B cell (primary cell): ENCODE data around the gene SPATA3. TPM values are rescaled to one million over a fixed set of nuclear protein-coding genes. Genes with fewer than 3 reads are reported as not detected.

ENCODE experiments used
- ATAC-seq: fragments of 200-7000 bp; cut with Tn5 transposase; one replicate; pipeline ENCODE4 v1.10.0; 2021; ENCODE audit warnings: low read depth, mild to moderate bottlenecking, moderate number of reproducible peaks, moderate library complexity
- CTCF ChIA-PET: fragments of 350-600 bp; sonication (Branson Sonifier 250); formaldehyde crosslinking; loops from one replicate; lab custom pipeline; 2021; ENCODE audit warnings: antibody characterized with exemption, inconsistent platforms; lab: Charles Lee
- POLR2A ChIA-PET: fragments of 350-600 bp; sonication (Branson Sonifier 250); formaldehyde crosslinking; loops from one replicate; lab custom pipeline; 2021; ENCODE audit warnings: antibody characterized with exemption; lab: Charles Lee
- DNase-seq: peaks from one replicate; pipeline ENCODE4 v3.0.0; 2013
- H2AFZ ChIP-seq: 2 replicates; pipeline ENCODE4 v1.6.1; 2012; ENCODE audit warnings: mild to moderate bottlenecking, low read depth, low read length; ENCODE audit not compliant: insufficient read depth, poor library complexity, severe bottlenecking
- H3K27ac ChIP-seq, 2 donors: 1 replicate in 1 of 2; 2 replicates in 1 of 2; pipeline ENCODE4 v1.5.1; 2012 to 2013; ENCODE audit warnings: low read length in 2 of 2, mild to moderate bottlenecking in 2 of 2, moderate library complexity in 1 of 2
- H3K27me3 ChIP-seq, 4 experiments: fragments of 200-600 bp in 1 of 4; sonication (generic) in 1 of 4; replicated peaks in 1 of 4; 1 replicate in 2 of 4; 2 replicates in 2 of 4; pipeline versions ENCODE4 v1.6.1 to v1.7.0; 2013 to 2016; ENCODE audit warnings: low read length in 3 of 4, mild to moderate bottlenecking in 2 of 4, mixed read lengths in 1 of 4, moderate library complexity in 1 of 4; ENCODE audit not compliant: insufficient read depth in 4 of 4, control insufficient read depth in 3 of 4; ENCODE audit errors: control extremely low read depth in 1 of 4
- H3K36me3 ChIP-seq, 2 experiments: replicated peaks in 1 of 2; 1 replicate in 1 of 2; 2 replicates in 1 of 2; pipeline versions ENCODE4 v1.6.1 to v1.7.1; 2013; ENCODE audit warnings: low read length in 1 of 2; ENCODE audit not compliant: insufficient read depth in 2 of 2, control insufficient read depth in 1 of 2; ENCODE audit errors: control extremely low read depth in 1 of 2, extremely low read depth in 1 of 2
- H3K4me1 ChIP-seq, 2 donors: fragments of 200-600 bp in 1 of 2; sonication (generic) in 1 of 2; 1 replicate in 1 of 2; 2 replicates in 1 of 2; pipeline versions ENCODE4 v1.5.1 to v1.6.1; 2013 to 2017; ENCODE audit warnings: low read length in 2 of 2; ENCODE audit not compliant: control insufficient read depth in 2 of 2, insufficient read depth in 2 of 2
- H3K4me2 ChIP-seq: replicated peaks from 2 replicates; pipeline ENCODE3; 2012; ENCODE audit warnings: mild to moderate bottlenecking, low read depth, low read length; ENCODE audit not compliant: poor library complexity, severe bottlenecking
- H3K4me3 ChIP-seq, 5 experiments: fragments of 200-600 bp in 1 of 5; sonication (generic) in 1 of 5; 1 replicate in 3 of 5; 2 replicates in 2 of 5; pipeline versions ENCODE4 v1.5.1 to v1.7.0; 2011 to 2016; ENCODE audit warnings: low read length in 4 of 5, mild to moderate bottlenecking in 4 of 5, low read depth in 2 of 5, control low read depth in 1 of 5, moderate library complexity in 1 of 5; ENCODE audit not compliant: insufficient read depth in 1 of 5; ENCODE audit errors: control extremely low read depth in 1 of 5, extremely low read depth in 1 of 5
- H3K79me2 ChIP-seq: fragments of 200-600 bp; sonication (generic); one replicate; pipeline ENCODE4 v1.6.0; 2016; ENCODE audit warnings: low read length; ENCODE audit not compliant: control insufficient read depth, insufficient read depth
- H3K9ac ChIP-seq: fragments of 200-600 bp; sonication (generic); 2 replicates; pipeline ENCODE4 v1.6.1; 2017; ENCODE audit warnings: mild to moderate bottlenecking, low read length, moderate library complexity
- H3K9me3 ChIP-seq, 3 donors: one replicate each; pipeline versions ENCODE4 v1.6.1 to v1.7.1; 2013; ENCODE audit warnings: low read length in 2 of 3; ENCODE audit not compliant: control insufficient read depth in 2 of 3, insufficient read depth in 1 of 3; ENCODE audit errors: control extremely low read depth in 1 of 3
- H4K20me1 ChIP-seq: 2 replicates; pipeline ENCODE4 v1.6.0; 2012; ENCODE audit warnings: mild to moderate bottlenecking, low read length; ENCODE audit not compliant: insufficient read depth, control insufficient read depth, poor library complexity, severe bottlenecking
- H3K27ac Mint-ChIP-seq: one replicate; pipeline ENCODE4 v1.8.0; 2021; ENCODE audit warnings: mixed read lengths
- H3K27me3 Mint-ChIP-seq: one replicate; pipeline ENCODE4 v1.8.0; 2021; ENCODE audit warnings: mixed read lengths
- H3K4me1 Mint-ChIP-seq: one replicate; pipeline ENCODE4 v1.8.0; 2021; ENCODE audit warnings: mixed read lengths
- H3K4me3 Mint-ChIP-seq: one replicate; pipeline ENCODE4 v1.8.0; 2021; ENCODE audit warnings: mixed read lengths
- H3K9me3 Mint-ChIP-seq: one replicate; pipeline ENCODE4 v1.8.0; 2022; ENCODE audit warnings: mixed read lengths; ENCODE audit not compliant: insufficient read depth
- EZH2 ChIP-seq: IDR thresholded peaks from 2 replicates; pipeline ENCODE4 v1.6.1; 2012; ENCODE audit warnings: borderline replicate concordance, low read depth, mild to moderate bottlenecking, moderate library complexity, low read length; ENCODE audit not compliant: insufficient read depth, poor library complexity, severe bottlenecking
- WGBS: methylation state at CpG from one replicate; pipeline ENCODE4 v1.1.5; 2013; ENCODE audit warnings: missing lambda C conversion rate; ENCODE audit not compliant: insufficient coverage; 5-methylcytosine and 5-hydroxymethylcytosine counted together
- intact Hi-C: fragments of 100-400 bp; cut with micrococcal nuclease; formaldehyde crosslinking; loops from one replicate; pipeline ENCODE4 v1.10.0; 2022
- polyA plus RNA-seq: library from polyadenylated mRNA; depleted of rRNA; stranded (reverse); fragments of >200 nt; gene quantifications from 2 replicates; pipeline ENCODE4 v1.2.3, GENCODE V29; 2012
- total RNA-seq, 2 donors: library from RNA; stranded (reverse); fragments of 120-200 nt in 1 of 2; gene quantifications; 1 replicate in 1 of 2; 2 replicates in 1 of 2; pipeline versions ENCODE4 v1.2.3 to v1.2.4, GENCODE V29; 2013 to 2022
- TF ChIP-seq, protein P1 (sequence below): fragments of 200-600 bp; IDR thresholded peaks from one replicate; pipeline ENCODE4 v1.8.0; 2022; ENCODE audit warnings: antibody characterized with exemption, mild to moderate bottlenecking

Gene SPATA3
- total and polyA plus RNA-seq, 2 donors (not counting 1 experiment from before 2014, with no cell fraction given) = not detected

DNA sequence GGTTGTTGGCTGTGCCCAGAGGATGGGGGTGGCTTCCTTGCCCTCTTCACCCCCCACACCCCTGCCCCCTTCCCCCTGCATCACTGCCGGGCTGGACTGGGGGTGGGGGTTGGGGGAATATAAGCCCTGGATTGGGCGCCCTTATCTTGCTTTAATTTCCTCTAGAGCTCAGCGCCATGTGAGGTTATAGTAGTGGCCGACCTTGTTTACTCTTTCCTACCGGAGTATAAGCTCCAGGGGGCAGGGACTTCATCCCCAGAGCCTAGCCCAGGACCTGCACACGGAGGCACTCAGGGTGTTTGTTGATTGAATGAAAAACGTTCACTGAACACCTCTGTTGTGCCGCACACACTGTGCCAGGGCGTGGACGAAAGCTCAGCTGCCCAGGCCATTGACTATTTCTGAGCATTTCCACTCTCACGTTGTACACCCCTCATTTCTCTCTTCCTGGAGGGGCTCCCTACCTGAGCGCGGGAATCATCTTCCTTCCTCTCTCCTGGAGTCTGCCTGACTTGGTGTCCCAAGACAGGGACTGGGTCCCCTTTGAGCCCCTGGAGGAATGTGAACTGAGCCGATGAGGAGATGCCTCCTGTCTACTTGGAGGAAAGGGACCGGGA is 9.3 kb upstream of the SPATA3 start:
- Mint-ChIP-seq H3K27ac (no peak overlapping the region), H3K27me3 (peaks cover 7% of the 10 kb centered on the region), H3K9me3 (no peaks in the 10 kb centered on the region), H3K4me1 (peaks cover 6% of the 10 kb centered on the region), H3K4me3 (peak overlapping the region; percentile 78)
- no peaks in the 10 kb centered on the region for H3K9me3 ChIP-seq
- no peak for DNase-seq
- WGBS = 43% methylated on average over 7 of the region's 15 CpGs
- H3K27ac ChIP-seq = no peak overlapping the region
- peaks cover 0 to 14% (median under 1%) of the 10 kb centered on the region in 4 experiments for H3K27me3 ChIP-seq
- POLR2A ChIA-PET = interaction anchor here (1.0 kb wide), 1 partner anchor 85 kb away, joined by 3 read pairs; no protein-coding TSS in a partner anchor
- H3K4me1 ChIP-seq = peaks cover 6 to 8% of the 10 kb centered on the region in 2 donors
- TF ChIP-seq, protein P1, sequence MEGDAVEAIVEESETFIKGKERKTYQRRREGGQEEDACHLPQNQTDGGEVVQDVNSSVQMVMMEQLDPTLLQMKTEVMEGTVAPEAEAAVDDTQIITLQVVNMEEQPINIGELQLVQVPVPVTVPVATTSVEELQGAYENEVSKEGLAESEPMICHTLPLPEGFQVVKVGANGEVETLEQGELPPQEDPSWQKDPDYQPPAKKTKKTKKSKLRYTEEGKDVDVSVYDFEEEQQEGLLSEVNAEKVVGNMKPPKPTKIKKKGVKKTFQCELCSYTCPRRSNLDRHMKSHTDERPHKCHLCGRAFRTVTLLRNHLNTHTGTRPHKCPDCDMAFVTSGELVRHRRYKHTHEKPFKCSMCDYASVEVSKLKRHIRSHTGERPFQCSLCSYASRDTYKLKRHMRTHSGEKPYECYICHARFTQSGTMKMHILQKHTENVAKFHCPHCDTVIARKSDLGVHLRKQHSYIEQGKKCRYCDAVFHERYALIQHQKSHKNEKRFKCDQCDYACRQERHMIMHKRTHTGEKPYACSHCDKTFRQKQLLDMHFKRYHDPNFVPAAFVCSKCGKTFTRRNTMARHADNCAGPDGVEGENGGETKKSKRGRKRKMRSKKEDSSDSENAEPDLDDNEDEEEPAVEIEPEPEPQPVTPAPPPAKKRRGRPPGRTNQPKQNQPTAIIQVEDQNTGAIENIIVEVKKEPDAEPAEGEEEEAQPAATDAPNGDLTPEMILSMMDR = no peak
- TF ChIP-seq EZH2 = no peak
- no peaks in the 10 kb centered on the region for H3K36me3 ChIP-seq
- H3K79me2 ChIP-seq = no peaks in the 10 kb centered on the region
- ATAC-seq = no peak
- peak overlapping the region; percentile 63 for H3K9ac ChIP-seq
- CTCF ChIA-PET = interaction anchor here (0.6 to 9.7 kb wide), 39 partner anchors 8 to 965 kb away, joined by 3 to 200 read pairs (median 6); partner anchors contain the start of genes GPR55 and SPATA3
- H2AFZ ChIP-seq = peak overlapping the region; percentile 86
- peak overlapping the region; percentile 91 for H3K4me2 ChIP-seq
- H4K20me1 ChIP-seq = no peaks in the 10 kb centered on the region
- peak overlapping the region; percentile 2 to 59 (median 50) for H3K4me3 ChIP-seq
- intact Hi-C loops = loop anchor here (1.0 kb wide), 3 partner anchors 84 to 162 kb away; no protein-coding TSS in a partner anchor
